Liver (tissue), 3 donors: ENCODE results near the gene SHC3.

ENCODE experiments used
- CTCF ChIP-seq: fragments of 150-350 bp; IDR thresholded peaks from 2 replicates; pipeline ENCODE4 v1.5.1; 2017; ENCODE audit warnings: improper control_type of control experiment, low read depth, low read length; ENCODE audit not compliant: missing input control
- FOXA1 ChIP-seq: IDR thresholded peaks from 2 replicates; pipeline ENCODE4 v1.6.1; 2016; ENCODE audit warnings: antibody characterized with exemption
- GABPA ChIP-seq, 2 donors: IDR thresholded peaks in 1 of 2; conservative IDR thresholded peaks in 1 of 2; 2 replicates each; pipeline ENCODE4 v1.6.1; 2016; ENCODE audit warnings: antibody characterized with exemption in 2 of 2, mild to moderate bottlenecking in 1 of 2, moderate library complexity in 1 of 2
- HNF4G ChIP-seq: IDR thresholded peaks from 2 replicates; pipeline ENCODE4 v1.6.1; 2016; ENCODE audit warnings: antibody characterized with exemption
- JUND ChIP-seq, 2 donors: IDR thresholded peaks; 2 replicates each; pipeline ENCODE4 v1.6.1; 2016; ENCODE audit warnings: antibody characterized with exemption in 2 of 2
- REST ChIP-seq: IDR thresholded peaks from 2 replicates; pipeline ENCODE4 v1.6.1; 2016; ENCODE audit warnings: antibody characterized with exemption, mild to moderate bottlenecking
- SP1 ChIP-seq: IDR thresholded peaks from 2 replicates; pipeline ENCODE4 v1.6.1; 2018; ENCODE audit warnings: antibody characterized with exemption, mild to moderate bottlenecking
- TAF1 ChIP-seq: conservative IDR thresholded peaks from 2 replicates; pipeline ENCODE4 v1.6.1; 2016; ENCODE audit warnings: antibody characterized with exemption, mild to moderate bottlenecking
- ZBTB33 ChIP-seq: IDR thresholded peaks from 2 replicates; pipeline ENCODE4 v1.6.1; 2016; ENCODE audit warnings: antibody characterized with exemption
- TF ChIP-seq, protein P1 (sequence below): IDR thresholded peaks from 2 replicates; pipeline ENCODE4 v1.6.1; 2016; ENCODE audit warnings: antibody characterized with exemption
- donor health status: healthy.
- donor health status: healthy.

- TF ChIP-seq ZBTB33 (no peak), CTCF (no peak), TAF1 (no peak), JUND (IDR thresholded peaks at IDR 0.05) (peak in 1 of 2 donors; percentile 44), HNF4G (no peak), GABPA (IDR thresholded peaks at IDR 0.05 in 1 of 2, conservative IDR thresholded peaks at IDR 0.05 in 1 of 2) (no peak), REST (no peak), FOXA1 (no peak), SP1 (no peak)
- TF ChIP-seq, protein P1, sequence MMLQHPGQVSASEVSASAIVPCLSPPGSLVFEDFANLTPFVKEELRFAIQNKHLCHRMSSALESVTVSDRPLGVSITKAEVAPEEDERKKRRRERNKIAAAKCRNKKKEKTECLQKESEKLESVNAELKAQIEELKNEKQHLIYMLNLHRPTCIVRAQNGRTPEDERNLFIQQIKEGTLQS: no peak
These were observed 184.0 kb downstream of the SHC3 start for GRCh38 chr9:88994469-88995199.
